22Rv1 (cell line): ENCODE data around the gene TRIM37.

ENCODE experiments used
- H3K27ac ChIP-seq: fragments of 450-650 bp; 2 replicates; pipeline ENCODE4 v1.5.1; 2017
- CTCF ChIP-seq: fragments of 450-650 bp; IDR thresholded peaks from 2 replicates; pipeline ENCODE4 v1.5.1; 2017; ENCODE audit warnings: mild to moderate bottlenecking
- ZFX ChIP-seq: fragments of 450-650 bp; IDR thresholded peaks from 2 replicates; pipeline ENCODE4 v1.6.1; 2017; ENCODE audit warnings: antibody characterized with exemption, borderline replicate concordance

TRIM37 gene

GRCh38 chr17:58947411-58947810 lies 159.3 kb downstream of the TRIM37 start:
- no peak for TF ChIP-seq ZFX
- TF ChIP-seq CTCF, result no peak
- H3K27ac ChIP-seq, result no peak overlapping the region

GRCh38 chr17:58944166-58944565 lies 162.5 kb downstream of the TRIM37 start:
- no peak for TF ChIP-seq CTCF
- TF ChIP-seq ZFX, result no peak
- H3K27ac ChIP-seq, result no peak overlapping the region

- no peak overlapping the region for H3K27ac ChIP-seq
- TF ChIP-seq ZFX (no peak), CTCF (no peak)
These were observed 170.4 kb downstream of the TRIM37 start for GRCh38 chr17:58936295-58936694.

- no peak for TF ChIP-seq CTCF
- no peak for TF ChIP-seq ZFX
- no peak overlapping the region for H3K27ac ChIP-seq
These were observed 173.7 kb downstream of the TRIM37 start for GRCh38 chr17:58932956-58933355.
